Ramos (cell line): ENCODE measurements around the gene ENTPD1.
"Not testable (repeated sequence)": the region's sequence is repeated elsewhere in the genome, so short reads cannot be mapped to it uniquely, and the experiment has no call there.

Experiments used
- in situ Hi-C: fragments of 300-500 bp; cut with MboI; formaldehyde crosslinking; loops from one replicate; pipeline ENCODE4 v1.14.3; 2022; ENCODE audit warnings: low sequenced_read_pairs; ENCODE audit not compliant: unreplicated experiment

The ENTPD1 gene

GRCh38 chr10:95906677-95907455, 150.9 kb downstream of the ENTPD1 start:
- in situ Hi-C loops = no loop called here

GRCh38 chr10:95907456-95908253, 151.7 kb downstream of the ENTPD1 start, which contains the start of gene CC2D2B:
Gene CC2D2B, plus strand, starts transcription at chr10:95907975. Its CDS starts 3,349 bp downstream, at chr10:95911324.
- in situ Hi-C loops = no loop called here

- in situ Hi-C loops = no loop called here
These were observed 152.5 kb downstream of the ENTPD1 start for GRCh38 chr10:95908450-95908849.

- in situ Hi-C loops = no loop called here
These were observed 153.6 kb downstream of the ENTPD1 start for GRCh38 chr10:95909561-95909960.

GRCh38 chr10:95916039-95916438, 160.1 kb downstream of the ENTPD1 start:
- in situ Hi-C loops = not testable (repeated sequence)
